ENCODE data around the gene SLC23A1.
"Not testable (repeated sequence)": the region's sequence is repeated elsewhere in the genome, so short reads cannot be mapped to it uniquely, and the experiment has no call there.

- TF ChIP-seq, protein P1, sequence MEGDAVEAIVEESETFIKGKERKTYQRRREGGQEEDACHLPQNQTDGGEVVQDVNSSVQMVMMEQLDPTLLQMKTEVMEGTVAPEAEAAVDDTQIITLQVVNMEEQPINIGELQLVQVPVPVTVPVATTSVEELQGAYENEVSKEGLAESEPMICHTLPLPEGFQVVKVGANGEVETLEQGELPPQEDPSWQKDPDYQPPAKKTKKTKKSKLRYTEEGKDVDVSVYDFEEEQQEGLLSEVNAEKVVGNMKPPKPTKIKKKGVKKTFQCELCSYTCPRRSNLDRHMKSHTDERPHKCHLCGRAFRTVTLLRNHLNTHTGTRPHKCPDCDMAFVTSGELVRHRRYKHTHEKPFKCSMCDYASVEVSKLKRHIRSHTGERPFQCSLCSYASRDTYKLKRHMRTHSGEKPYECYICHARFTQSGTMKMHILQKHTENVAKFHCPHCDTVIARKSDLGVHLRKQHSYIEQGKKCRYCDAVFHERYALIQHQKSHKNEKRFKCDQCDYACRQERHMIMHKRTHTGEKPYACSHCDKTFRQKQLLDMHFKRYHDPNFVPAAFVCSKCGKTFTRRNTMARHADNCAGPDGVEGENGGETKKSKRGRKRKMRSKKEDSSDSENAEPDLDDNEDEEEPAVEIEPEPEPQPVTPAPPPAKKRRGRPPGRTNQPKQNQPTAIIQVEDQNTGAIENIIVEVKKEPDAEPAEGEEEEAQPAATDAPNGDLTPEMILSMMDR (conservative IDR thresholded peaks at IDR 0.05; ENCODE audit: low read length) = not testable (repeated sequence)
- not testable (repeated sequence) for TF ChIP-seq EZH2phosphoT487 (IDR thresholded peaks at IDR 0.05; ENCODE audit: borderline replicate concordance)
These were observed 3.9 kb upstream of the SLC23A1 start for GRCh38 chr5:139386956-139387355.

Data from Loucy (cell line).